GM19023 (cell line): ENCODE results near the gene POTEB2.
"Not testable (repeated sequence)": the region's sequence is repeated elsewhere in the genome, so short reads cannot be mapped to it uniquely, and the experiment has no call there.

Experiments
- ATAC-seq: cut with Tn5 transposase; IDR thresholded peaks from one replicate; pipeline ENCODE4 v1.9.1; 2021; ENCODE audit warnings: mild to moderate bottlenecking, moderate library complexity; ENCODE audit not compliant: unreplicated experiment

The POTEB2 gene

DNA sequence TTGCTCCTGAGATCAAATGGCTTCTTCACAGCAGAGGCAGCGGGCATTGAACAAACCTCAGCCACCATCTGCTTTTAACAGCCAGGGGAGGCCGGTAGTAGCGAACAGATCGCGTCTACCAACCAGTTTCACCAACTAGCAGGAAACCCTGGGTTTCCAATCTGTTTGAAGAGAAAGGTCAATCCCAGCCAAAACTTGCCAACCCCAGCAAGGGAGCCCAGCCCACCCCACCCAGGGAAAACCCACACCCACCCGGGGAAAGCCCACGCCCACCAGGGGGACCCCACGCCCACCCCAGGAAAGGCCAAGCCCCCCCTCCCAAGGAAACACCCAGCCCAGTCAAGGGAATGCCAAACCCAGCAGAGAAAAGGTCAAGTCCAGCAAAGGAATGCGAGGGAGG lies at the start of gene POTEB2:
Gene POTEB2, minus strand, starts transcription at position 101 of the 400 bp plus-strand sequence. Its CDS starts 33 bp downstream, at position 68.
- not testable (repeated sequence) for ATAC-seq

GRCh38 chr15:20879916-20880315 lies 13.8 kb upstream of the POTEB2 start:
- ATAC-seq: not testable (repeated sequence)

DNA sequence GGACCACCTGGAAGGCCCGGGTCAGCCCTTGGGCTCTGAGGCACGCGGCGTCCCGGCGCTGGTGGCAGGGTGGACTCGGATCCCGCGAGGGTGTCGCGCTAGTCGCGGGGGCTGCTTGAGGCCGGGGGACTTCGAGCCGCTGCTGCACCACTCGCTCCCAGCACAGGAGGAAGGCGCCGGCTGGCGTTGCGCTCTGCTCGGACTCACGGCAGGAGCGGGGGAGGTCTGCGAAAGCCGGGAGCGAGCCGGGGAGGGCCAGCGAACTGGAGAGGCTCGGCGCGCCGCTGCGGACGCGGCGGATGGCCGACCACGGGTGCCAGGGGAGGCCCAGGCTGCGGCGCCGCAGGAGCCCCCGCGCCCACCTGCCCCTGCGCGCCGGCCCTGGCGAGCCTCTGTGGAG lies 12.3 kb upstream of the POTEB2 start:
- not testable (repeated sequence) for ATAC-seq

- ATAC-seq: not testable (repeated sequence)
These were observed 11.7 kb upstream of the POTEB2 start for GRCh38 chr15:20877819-20878218.
